ENCODE data around the gene FLACC1.

Gene FLACC1

DNA sequence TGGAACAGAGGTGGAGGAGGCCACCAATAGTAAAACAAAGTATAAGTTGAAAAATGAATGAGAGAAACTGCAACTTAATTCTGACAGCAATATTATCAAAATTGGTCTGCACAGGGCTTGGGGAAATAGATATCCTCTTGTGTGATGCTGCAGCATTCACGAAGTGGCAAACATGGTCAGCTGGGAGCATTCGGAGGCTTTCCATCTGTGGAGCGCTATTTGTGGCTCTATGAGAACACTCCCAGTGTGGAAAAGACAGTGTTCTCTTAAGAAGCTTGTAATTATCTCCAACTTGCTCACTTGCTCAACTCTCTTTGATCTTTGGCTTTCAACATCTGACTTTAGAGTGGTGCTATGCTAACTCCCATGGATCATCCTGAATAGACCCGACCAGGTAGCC, 3.1 kb upstream of the FLACC1 start:
- no peaks in the 10 kb centered on the region for H3K27me3 ChIP-seq (ENCODE audit: insufficient read depth, low read depth, severe bottlenecking)
- no peak overlapping the region for H3K4me3 ChIP-seq (ENCODE audit: low read depth, low read length)
- H3K36me3 ChIP-seq = peaks cover 24% of the 10 kb centered on the region
- no peak overlapping the region for H3K27ac ChIP-seq
- no peak for DNase-seq
- TF ChIP-seq, protein P1, sequence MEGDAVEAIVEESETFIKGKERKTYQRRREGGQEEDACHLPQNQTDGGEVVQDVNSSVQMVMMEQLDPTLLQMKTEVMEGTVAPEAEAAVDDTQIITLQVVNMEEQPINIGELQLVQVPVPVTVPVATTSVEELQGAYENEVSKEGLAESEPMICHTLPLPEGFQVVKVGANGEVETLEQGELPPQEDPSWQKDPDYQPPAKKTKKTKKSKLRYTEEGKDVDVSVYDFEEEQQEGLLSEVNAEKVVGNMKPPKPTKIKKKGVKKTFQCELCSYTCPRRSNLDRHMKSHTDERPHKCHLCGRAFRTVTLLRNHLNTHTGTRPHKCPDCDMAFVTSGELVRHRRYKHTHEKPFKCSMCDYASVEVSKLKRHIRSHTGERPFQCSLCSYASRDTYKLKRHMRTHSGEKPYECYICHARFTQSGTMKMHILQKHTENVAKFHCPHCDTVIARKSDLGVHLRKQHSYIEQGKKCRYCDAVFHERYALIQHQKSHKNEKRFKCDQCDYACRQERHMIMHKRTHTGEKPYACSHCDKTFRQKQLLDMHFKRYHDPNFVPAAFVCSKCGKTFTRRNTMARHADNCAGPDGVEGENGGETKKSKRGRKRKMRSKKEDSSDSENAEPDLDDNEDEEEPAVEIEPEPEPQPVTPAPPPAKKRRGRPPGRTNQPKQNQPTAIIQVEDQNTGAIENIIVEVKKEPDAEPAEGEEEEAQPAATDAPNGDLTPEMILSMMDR (IDR thresholded peaks at IDR 0.05; ENCODE audit: low read depth, low read length) = no peak
- peaks cover 8% of the 10 kb centered on the region for H3K9me3 ChIP-seq (ENCODE audit: severe bottlenecking)

DNA sequence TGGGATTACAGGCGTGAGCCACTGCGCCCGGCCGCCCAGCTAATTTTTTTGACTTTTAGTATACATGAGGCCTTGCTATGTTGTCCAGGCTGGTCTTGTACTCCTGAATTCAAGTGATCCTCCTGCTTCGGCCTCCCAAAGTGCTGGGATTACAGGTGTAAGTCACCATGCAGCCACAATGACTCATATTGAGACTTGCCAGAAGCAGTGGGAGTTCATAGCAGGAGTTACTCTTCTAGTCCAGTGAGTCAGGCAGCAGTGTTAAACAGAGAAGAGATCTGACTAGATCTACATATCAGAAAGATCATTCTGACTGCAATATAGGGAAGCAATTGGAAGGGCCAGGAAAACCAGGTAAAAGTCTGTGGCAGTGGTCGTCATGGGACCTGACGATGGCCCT, 1.5 kb upstream of the FLACC1 start:
- Histone ChIP-seq H3K9me3 (ENCODE audit: severe bottlenecking) (peaks cover 8% of the 10 kb centered on the region), H3K36me3 (peaks cover 24% of the 10 kb centered on the region), H3K27me3 (ENCODE audit: insufficient read depth, low read depth, severe bottlenecking) (no peaks in the 10 kb centered on the region), H3K4me3 (ENCODE audit: low read depth, low read length) (no peak overlapping the region), H3K27ac (no peak overlapping the region)
- no peak for DNase-seq
- TF ChIP-seq, protein P1 (IDR thresholded peaks at IDR 0.05; ENCODE audit: low read depth, low read length) = no peak

DNA sequence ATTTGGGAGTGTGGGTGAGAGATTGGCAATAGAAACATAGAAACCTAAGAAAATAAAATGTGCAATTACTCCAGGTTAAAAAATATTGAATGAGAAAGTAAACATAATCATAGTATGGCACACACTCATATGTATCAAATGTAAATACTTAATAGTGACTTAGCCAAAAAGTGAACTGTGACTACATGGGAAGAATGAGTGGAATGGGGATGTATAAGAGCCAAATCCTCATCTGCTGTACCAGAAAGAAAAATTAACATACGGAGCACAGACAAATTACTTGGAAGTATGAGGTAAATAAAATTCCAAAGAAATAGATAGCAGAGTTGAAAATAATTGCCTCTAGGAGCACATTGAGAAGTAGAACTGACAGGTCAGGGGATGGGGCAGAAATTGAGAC, 4.0 kb downstream of the FLACC1 start:
- H3K27ac ChIP-seq = no peak overlapping the region
- H3K27me3 ChIP-seq (ENCODE audit: insufficient read depth, low read depth, severe bottlenecking) = no peaks in the 10 kb centered on the region
- H3K9me3 ChIP-seq (ENCODE audit: severe bottlenecking) = no peaks in the 10 kb centered on the region
- no peaks in the 10 kb centered on the region for H3K36me3 ChIP-seq
- TF ChIP-seq, protein P1 (IDR thresholded peaks at IDR 0.05; ENCODE audit: low read depth, low read length) = no peak
- no peak overlapping the region for H3K4me3 ChIP-seq (ENCODE audit: low read depth, low read length)
- no peak for DNase-seq

DNA sequence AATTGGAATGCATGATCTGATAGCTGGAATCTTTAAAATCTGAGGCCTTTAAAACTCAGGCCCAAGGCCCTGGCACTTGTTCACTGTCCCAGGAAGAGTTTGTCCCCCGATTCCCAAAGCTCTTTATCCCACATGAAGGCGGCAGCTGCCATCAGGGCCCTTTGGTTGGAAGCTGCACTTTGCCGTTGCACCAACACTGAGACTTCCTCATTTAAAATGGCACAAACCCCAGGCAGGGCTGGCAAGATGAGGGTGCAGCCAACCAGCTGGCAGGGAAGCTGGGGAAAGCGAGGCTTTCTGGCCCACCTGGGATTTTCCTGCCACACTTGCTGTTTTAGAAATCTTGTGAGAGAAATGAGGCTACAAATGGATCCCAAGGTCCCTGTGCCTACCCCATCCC, 6.3 kb downstream of the FLACC1 start:
- Histone ChIP-seq H3K27me3 (ENCODE audit: insufficient read depth, low read depth, severe bottlenecking) (no peaks in the 10 kb centered on the region), H3K27ac (no peak overlapping the region), H3K4me3 (ENCODE audit: low read depth, low read length) (no peak overlapping the region), H3K36me3 (no peaks in the 10 kb centered on the region), H3K9me3 (ENCODE audit: severe bottlenecking) (no peaks in the 10 kb centered on the region)
- TF ChIP-seq, protein P1 (IDR thresholded peaks at IDR 0.05; ENCODE audit: low read depth, low read length) = no peak
- DNase-seq = no peak

DNA sequence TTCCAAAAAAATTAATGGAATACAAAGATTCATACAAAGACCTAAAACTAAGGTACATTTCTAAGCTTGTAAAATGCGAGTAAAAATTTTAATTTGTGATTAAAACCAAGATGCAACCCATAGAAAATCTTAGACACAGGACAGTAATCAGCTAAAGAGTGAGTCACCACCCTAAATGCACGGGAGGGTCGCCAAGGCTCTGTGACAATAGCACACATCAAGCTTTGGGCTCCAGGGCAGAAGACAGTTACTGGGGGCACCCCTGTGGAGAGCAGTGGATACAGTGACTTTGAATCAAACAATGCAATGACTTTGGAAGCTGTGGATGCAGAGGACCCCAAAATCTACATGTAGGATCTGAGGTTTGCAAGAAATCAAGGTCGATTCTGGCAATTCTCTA, 7.5 kb downstream of the FLACC1 start:
- Histone ChIP-seq H3K27me3 (ENCODE audit: insufficient read depth, low read depth, severe bottlenecking) (no peaks in the 10 kb centered on the region), H3K9me3 (ENCODE audit: severe bottlenecking) (no peaks in the 10 kb centered on the region), H3K4me3 (ENCODE audit: low read depth, low read length) (no peak overlapping the region), H3K27ac (peak overlapping the region; percentile 68), H3K36me3 (no peaks in the 10 kb centered on the region)
- TF ChIP-seq, protein P1 (IDR thresholded peaks at IDR 0.05; ENCODE audit: low read depth, low read length) = no peak
- no peak for DNase-seq

DNA sequence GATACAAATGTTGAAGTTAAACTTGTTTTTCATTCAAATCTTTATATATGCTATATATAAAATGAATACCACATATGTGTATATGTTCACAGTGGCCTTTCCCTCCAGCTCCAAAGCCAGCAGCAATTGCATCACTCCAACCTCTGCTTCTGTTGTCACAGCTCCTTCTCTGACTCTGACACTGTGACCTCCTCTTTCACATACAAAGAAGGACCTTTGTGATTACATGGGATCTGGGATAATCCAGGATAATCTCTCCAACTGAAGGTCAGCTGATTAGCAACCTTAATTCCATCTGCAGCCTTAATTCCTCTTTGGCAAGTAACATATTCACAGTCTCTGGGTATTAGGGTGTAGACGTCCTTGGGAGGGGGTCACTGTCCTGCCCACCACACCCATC, 8.4 kb downstream of the FLACC1 start:
- Histone ChIP-seq H3K27me3 (ENCODE audit: insufficient read depth, low read depth, severe bottlenecking) (no peaks in the 10 kb centered on the region), H3K36me3 (no peaks in the 10 kb centered on the region), H3K27ac (peak overlapping the region; percentile 72), H3K4me3 (ENCODE audit: low read depth, low read length) (no peak overlapping the region), H3K9me3 (ENCODE audit: severe bottlenecking) (no peaks in the 10 kb centered on the region)
- TF ChIP-seq, protein P1 (IDR thresholded peaks at IDR 0.05; ENCODE audit: low read depth, low read length) = no peak
- DNase-seq = peak; percentile 70

Data from WERI-Rb-1 (cell line).